ENCODE data around the gene PIP5K1A.
"Not testable (repeated sequence)": the region's sequence is repeated elsewhere in the genome, so short reads cannot be mapped to it uniquely, and the experiment has no call there.

Gene PIP5K1A

GRCh38 chr1:151198254-151199127 is at the start of gene PIP5K1A:
Gene PIP5K1A (plus strand): TSS chr1:151198552. CDS start chr1:151198997, 445 bp downstream.
- peak; percentile 100 for DNase-seq

GRCh38 chr1:151156515-151156819 is 41.9 kb upstream of the PIP5K1A start, which contains the start of gene TNFAIP8L2:
Gene TNFAIP8L2 (plus strand): TSS chr1:151156649. CDS start chr1:151158698, 2,049 bp downstream.
- DNase-seq, result no peak

- DNase-seq, result no peak
Observed at GRCh38 chr1:151157067-151157531, 41.3 kb upstream of the PIP5K1A start.

GRCh38 chr1:151158326-151158725 is 40.0 kb upstream of the PIP5K1A start:
- no peak for DNase-seq

- DNase-seq, result no peak
Observed at GRCh38 chr1:151158751-151159251, 39.6 kb upstream of the PIP5K1A start.

- DNase-seq, result no peak
Observed at GRCh38 chr1:151159373-151159772, 39.0 kb upstream of the PIP5K1A start.

GRCh38 chr1:151164732-151165280 is 33.5 kb upstream of the PIP5K1A start:
- no peak for DNase-seq

GRCh38 chr1:151165281-151165737 is 33.0 kb upstream of the PIP5K1A start:
- peak; percentile 33 to 55 for DNase-seq

- peak; percentile 99 to 100 for DNase-seq
Observed at GRCh38 chr1:151165738-151166504, 32.4 kb upstream of the PIP5K1A start, which contains the start of the genes LYSMD1 and SCNM1. Gene LYSMD1 (minus strand): TSS chr1:151165902. CDS start chr1:151165258, 644 bp downstream. Gene SCNM1 (plus strand): TSS chr1:151166144. CDS start chr1:151166153, 9 bp downstream.

- DNase-seq, result no peak
Observed at GRCh38 chr1:151166505-151166956, 31.8 kb upstream of the PIP5K1A start.

- DNase-seq, result no peak
Observed at GRCh38 chr1:151167116-151167515, 31.2 kb upstream of the PIP5K1A start.

- no peak for DNase-seq
Observed at GRCh38 chr1:151171190-151171589, 27.2 kb upstream of the PIP5K1A start.

GRCh38 chr1:151175041-151175741 is 23.2 kb upstream of the PIP5K1A start:
- DNase-seq, result no peak

GRCh38 chr1:151175863-151176262 is 22.5 kb upstream of the PIP5K1A start, which contains the start of gene TMOD4:
Gene TMOD4 (minus strand): TSS chr1:151175981. CDS start chr1:151174875, 1,106 bp downstream.
- DNase-seq, result no peak

GRCh38 chr1:151176514-151177045 is 21.8 kb upstream of the PIP5K1A start:
- DNase-seq, result no peak

GRCh38 chr1:151184211-151184610 is 14.1 kb upstream of the PIP5K1A start:
- no peak for DNase-seq

- peak; percentile 59 to 75 for DNase-seq
Observed at GRCh38 chr1:151187205-151187604, 11.1 kb upstream of the PIP5K1A start.

- not testable (repeated sequence) for DNase-seq
Observed at GRCh38 chr1:151188667-151189066, 9.7 kb upstream of the PIP5K1A start.

GRCh38 chr1:151189637-151190445 is 8.5 kb upstream of the PIP5K1A start, which contains the start of gene VPS72:
Gene VPS72 (minus strand): TSS chr1:151190197. CDS start chr1:151190121, 76 bp downstream.
- DNase-seq, result peak; percentile 95 to 98

GRCh38 chr1:151192047-151192446 is 6.3 kb upstream of the PIP5K1A start:
- no peak for DNase-seq

GRCh38 chr1:151193304-151193703 is 5.0 kb upstream of the PIP5K1A start:
- no peak for DNase-seq

Data from NCI-H2081 (cell line).